HG03280 (cell line): ENCODE measurements around the gene UGT1A8.
"Not testable (repeated sequence)": the region's sequence is repeated elsewhere in the genome, so short reads cannot be mapped to it uniquely, and the experiment has no call there.

Experiments
- ATAC-seq: cut with Tn5 transposase; IDR thresholded peaks from one replicate; pipeline ENCODE4 v1.9.1; 2021; ENCODE audit warnings: mild to moderate bottlenecking, moderate library complexity; ENCODE audit not compliant: unreplicated experiment

UGT1A8 gene

DNA sequence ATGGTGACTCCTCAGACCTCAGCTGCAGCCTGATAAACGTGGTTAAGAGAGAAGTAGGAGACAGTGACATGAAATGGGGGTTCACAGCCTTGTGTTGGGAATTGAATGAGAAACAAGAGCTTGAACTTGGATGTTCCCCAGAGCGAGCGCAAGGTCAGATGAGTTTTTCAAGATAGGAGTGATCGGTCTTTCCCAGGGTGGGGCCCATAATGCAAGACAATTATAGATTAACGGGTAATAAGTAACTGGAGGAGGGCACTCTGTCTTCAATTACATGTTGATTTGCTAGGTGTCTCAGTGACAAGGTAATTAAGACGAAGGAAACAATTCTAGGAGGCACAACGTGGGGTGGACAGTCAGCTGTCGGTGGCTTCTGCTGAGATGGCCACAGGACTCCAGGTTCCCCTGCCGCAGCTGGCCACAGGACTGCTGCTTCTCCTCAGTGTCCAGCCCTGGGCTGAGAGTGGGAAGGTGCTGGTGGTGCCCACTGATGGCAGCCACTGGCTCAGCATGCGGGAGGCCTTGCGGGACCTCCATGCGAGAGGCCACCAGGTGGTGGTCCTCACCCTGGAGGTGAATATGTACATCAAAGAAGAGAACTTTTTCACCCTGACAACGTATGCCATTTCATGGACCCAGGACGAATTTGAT, 95.3 kb downstream of the UGT1A8 start, which contains the start of gene UGT1A5:
UGT1A5 (plus strand) TSS at position 297 of the 651 bp plus-strand sequence; CDS start at position 382, 85 bp downstream.
- ATAC-seq, result no peak

DNA sequence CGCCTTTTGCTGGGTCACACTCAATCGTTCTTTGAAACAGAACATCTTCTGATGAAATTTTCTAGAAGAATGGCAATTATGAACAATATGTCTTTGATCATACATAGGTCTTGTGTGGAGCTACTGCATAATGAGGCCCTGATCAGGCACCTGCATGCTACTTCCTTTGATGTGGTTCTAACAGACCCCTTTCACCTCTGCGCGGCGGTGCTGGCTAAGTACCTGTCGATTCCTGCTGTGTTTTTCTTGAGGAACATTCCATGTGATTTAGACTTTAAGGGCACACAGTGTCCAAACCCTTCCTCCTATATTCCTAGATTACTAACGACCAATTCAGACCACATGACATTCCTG, 95.8 kb downstream of the UGT1A8 start:
- ATAC-seq, result no peak

GRCh38 chr2:233714121-233714520, 96.7 kb downstream of the UGT1A8 start:
- ATAC-seq, result no peak

DNA sequence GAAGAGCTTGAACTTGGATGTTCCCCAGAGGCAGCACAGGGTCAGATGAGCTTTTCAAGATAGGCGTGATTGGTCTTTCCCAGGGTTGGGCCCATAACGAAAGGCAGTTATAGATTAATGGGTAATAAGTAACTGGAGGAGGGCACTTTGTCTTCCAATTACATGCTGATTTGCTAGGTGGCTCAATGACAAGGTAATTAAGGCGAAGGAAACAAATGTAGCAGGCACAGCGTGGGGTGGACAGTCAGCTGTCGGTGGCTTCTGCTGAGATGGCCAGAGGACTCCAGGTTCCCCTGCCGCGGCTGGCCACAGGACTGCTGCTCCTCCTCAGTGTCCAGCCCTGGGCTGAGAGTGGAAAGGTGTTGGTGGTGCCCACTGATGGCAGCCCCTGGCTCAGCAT, 101.1 kb downstream of the UGT1A8 start, which contains the start of gene UGT1A4:
UGT1A4 (plus strand) TSS at position 185 of the 400 bp plus-strand sequence; CDS start at position 270, 85 bp downstream.
- ATAC-seq, result no peak

DNA sequence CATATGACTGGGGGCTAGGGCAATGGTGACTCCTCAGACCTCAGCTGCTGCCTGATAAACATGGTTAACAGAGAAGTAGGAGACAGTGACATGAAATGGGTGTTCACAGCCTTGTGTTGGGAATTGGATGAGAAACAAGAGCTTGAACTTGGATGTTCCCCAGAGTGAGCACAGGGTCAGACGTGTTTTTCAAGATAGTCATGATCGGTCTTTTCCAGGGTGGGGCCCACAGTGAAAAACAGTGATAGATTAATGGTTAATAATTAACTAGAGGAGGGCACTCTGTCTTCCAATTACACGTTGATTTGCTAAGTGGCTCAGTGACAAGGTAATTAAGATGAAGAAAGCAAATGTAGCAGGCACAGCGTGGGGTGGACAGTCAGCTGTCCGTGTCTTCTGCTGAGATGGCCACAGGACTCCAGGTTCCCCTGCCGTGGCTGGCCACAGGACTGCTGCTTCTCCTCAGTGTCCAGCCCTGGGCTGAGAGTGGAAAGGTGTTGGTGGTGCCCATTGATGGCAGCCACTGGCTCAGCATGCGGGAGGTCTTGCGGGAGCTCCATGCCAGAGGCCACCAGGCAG, 111.4 kb downstream of the UGT1A8 start, which contains the start of gene UGT1A3:
UGT1A3 (plus strand) TSS at position 320 of the 579 bp plus-strand sequence; CDS start at position 405, 85 bp downstream.
- no peak for ATAC-seq

GRCh38 chr2:233736868-233737653, 119.6 kb downstream of the UGT1A8 start:
- ATAC-seq, result not testable (repeated sequence)

DNA sequence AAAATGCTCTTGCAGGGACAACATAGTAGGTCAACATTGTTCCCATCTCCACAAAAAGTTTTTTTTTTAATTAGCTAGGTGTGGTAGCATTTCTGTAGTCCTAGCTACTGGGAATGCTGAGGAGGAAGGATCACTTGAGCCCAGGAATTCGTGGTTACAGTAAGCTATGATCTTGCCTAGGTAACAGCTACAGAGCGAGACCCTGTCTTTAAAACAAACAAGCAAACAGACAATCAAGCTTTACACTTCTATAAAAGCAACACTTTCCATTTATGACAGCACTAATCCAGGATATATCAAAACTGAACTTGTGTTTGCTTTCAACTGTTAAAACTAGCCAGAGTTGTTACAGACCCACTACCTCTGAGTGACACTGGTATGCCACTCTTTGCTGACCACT, 123.4 kb downstream of the UGT1A8 start:
- ATAC-seq, result no peak

- ATAC-seq, result no peak
These were observed 126.2 kb downstream of the UGT1A8 start for GRCh38 chr2:233743464-233744259.

- no peak for ATAC-seq
These were observed 127.8 kb downstream of the UGT1A8 start for GRCh38 chr2:233745073-233745755.

DNA sequence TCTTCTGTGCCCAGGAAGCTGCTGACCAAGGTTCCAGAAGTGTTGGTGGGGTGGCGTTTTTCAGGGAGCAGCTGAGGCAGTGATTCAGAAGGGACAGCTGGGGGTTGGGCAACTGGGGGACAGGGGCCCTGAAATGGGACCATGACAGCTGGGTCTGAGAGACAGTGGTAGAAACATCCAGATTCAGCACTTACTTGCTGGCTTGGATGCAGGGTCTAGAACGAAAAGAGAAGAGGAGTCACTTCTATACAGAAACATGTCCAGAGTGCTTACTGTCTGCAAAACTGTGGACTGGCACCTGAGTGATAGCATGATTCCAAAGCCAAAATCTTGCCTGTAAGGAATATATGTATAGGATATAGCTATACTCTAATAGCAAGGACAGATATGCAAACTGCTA, 128.4 kb downstream of the UGT1A8 start:
- not testable (repeated sequence) for ATAC-seq

DNA sequence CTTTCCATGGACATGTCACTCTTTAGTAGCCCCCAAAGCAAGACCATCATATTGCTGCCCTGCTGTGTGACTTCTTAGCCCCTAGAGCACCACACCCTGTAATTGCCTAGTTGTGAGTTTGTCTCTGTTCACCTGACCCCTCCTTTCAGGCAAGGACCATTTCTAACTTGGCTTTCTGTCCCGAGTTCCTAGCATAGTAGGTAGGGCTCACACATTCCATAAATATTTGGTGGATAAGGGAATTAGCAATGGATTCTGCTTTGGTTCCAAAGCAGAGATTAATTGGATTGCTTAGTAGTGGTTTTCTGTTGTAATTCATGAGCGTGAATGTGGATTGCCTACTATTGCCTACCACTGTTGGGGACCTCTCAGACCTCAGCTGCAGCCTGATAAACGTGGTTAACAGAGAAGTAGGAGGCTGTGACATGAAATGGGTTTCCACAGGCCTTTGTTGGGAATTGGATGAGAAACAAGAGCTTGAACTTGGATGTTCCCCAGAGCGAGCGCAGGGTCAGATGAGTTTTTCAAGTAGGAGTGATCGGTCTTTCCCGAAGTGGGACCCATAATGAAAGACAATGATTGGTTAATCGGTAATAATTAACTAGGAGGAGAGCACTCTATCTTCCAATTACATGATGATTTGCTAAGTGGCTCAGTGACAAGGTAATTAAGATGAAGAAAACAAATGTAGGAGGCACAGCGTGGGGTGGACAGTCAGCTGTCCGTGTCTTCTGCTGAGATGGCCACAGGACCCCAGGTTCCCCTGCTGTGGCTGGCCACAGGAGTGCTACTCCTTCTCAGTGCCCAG, 129.2 kb downstream of the UGT1A8 start:
- ATAC-seq, result no peak

DNA sequence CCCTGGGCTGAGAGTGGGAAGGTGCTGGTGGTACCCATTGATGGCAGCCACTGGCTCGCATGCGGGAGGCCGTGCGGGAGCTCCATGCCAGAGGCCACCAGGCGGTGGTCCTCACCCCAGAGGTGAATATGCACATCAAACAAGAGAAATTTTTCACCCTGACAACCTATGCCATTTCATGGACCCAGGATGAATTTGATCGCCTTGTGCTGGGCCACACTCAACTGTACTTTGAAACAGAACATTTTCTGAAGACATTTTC, 129.8 kb downstream of the UGT1A8 start:
- no peak for ATAC-seq

DNA sequence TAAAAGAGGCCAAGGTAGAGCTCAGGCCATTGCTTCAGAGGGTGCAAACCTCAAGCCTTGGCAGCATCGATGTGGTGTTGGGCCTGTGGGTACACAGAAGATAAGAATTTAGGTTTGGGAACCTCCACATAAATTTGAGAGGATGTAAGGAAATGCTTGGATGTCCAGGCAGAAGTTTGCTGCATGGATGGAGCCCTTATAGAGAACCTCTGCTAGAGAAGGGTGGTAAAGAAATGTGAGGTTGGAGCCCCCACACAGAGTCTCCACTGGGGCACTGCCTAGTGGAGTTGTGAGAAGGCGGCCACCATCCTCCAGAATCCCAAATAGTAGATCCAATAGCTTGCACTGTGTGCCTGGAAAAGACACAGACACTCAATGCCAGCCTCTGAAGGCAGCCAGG, 133.3 kb downstream of the UGT1A8 start:
- ATAC-seq, result not testable (repeated sequence)

DNA sequence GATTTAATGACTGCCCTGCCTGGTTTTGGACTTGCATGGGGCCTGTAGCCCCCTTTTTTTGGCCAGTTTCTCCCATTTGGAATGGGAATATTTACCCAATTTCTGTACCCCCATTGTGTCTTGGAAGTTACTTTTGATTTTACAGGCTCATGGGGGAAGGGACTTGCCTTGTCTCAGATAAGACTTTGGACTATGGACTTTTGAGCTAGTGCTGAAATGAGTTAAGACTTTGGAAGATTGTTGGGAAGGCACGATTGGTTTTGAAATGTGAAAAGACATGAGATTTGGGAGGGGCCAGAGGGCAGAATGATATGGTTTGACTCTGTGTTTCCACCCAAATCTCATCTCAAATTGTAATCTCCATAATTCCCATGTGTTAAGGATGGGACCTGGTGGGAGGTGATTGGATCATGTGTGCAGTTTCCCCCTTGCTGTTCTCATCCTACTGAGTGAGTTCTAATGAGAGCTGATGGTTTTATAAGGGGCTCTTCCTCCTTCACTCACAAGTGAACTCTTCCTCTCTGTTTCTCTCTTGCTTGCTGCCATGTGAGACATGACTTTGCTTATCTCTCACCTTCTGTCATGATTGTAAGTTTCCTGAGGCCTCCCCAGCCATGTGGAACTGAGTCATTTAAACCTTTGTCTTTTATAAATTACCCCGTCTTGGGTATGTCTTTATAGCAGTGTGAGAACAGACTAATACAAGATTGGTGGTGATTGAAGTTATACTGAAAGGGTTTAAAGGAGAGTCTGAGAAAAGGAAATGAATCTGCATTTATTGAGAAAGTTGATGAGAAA, 134.0 kb downstream of the UGT1A8 start:
- ATAC-seq, result not testable (repeated sequence)

GRCh38 chr2:233754872-233755611, 137.6 kb downstream of the UGT1A8 start:
- no peak for ATAC-seq

GRCh38 chr2:233756429-233757081, 139.1 kb downstream of the UGT1A8 start:
- ATAC-seq, result no peak

- ATAC-seq, result no peak
These were observed 140.7 kb downstream of the UGT1A8 start for GRCh38 chr2:233758141-233758540.

GRCh38 chr2:233758849-233759248, 141.4 kb downstream of the UGT1A8 start:
- no peak for ATAC-seq
